ENCODE measurements around the gene RASGRF2.

DNA sequence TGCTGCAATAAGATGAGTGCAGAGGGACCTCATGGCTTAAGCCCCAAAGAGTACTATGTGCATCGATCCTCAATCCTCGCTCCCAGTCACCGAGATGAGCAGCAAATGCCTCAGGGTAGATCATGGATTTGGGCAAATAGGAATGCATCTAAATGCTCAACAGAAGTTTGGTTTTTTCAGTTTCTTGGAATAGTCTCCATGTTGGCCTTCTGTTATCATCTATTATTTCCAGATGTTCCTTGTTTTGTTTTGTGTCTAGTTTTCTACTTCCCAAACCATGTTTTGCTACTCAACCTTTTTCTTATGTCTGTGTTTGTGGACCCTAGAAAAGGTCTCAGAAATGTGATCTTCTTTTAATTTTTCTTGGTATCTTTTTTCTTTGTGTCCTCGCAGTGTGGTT lies 43.5 kb upstream of the RASGRF2 start:
- no peak for TF ChIP-seq POLR2A (IDR thresholded peaks at IDR 0.05)
- TF ChIP-seq, protein P1, sequence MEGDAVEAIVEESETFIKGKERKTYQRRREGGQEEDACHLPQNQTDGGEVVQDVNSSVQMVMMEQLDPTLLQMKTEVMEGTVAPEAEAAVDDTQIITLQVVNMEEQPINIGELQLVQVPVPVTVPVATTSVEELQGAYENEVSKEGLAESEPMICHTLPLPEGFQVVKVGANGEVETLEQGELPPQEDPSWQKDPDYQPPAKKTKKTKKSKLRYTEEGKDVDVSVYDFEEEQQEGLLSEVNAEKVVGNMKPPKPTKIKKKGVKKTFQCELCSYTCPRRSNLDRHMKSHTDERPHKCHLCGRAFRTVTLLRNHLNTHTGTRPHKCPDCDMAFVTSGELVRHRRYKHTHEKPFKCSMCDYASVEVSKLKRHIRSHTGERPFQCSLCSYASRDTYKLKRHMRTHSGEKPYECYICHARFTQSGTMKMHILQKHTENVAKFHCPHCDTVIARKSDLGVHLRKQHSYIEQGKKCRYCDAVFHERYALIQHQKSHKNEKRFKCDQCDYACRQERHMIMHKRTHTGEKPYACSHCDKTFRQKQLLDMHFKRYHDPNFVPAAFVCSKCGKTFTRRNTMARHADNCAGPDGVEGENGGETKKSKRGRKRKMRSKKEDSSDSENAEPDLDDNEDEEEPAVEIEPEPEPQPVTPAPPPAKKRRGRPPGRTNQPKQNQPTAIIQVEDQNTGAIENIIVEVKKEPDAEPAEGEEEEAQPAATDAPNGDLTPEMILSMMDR (IDR thresholded peaks at IDR 0.05) = no peak

All from uterus (tissue), 2 donors.